IMR-90 (cell line): ENCODE data around the gene MT1X. TPM values are rescaled to one million over a fixed set of nuclear protein-coding genes. Genes with fewer than 3 reads are reported as not detected.

Source experiments
- ATAC-seq: fragments of 200-7000 bp; cut with Tn5 transposase; 2 replicates; pipeline ENCODE4 v1.9.1; 2020; ENCODE audit warnings: low read depth, mild to moderate bottlenecking, moderate library complexity
- BruUV-seq: library from RNA; stranded (reverse); fragments of 400-500 nt; replicated peaks from 2 replicates; lab custom pipeline; 2021; lab: Mats Ljungman, UMichigan
- CTCF ChIA-PET: fragments of 300-600 bp; formaldehyde crosslinking; extraction: SDS; loops from one replicate; lab custom pipeline; 2021; ENCODE audit warnings: antibody characterized with exemption; lab: Yijun Ruan, JAX
- POLR2A ChIA-PET: fragments of 300-600 bp; sonication (Branson Sonifier 250); formaldehyde crosslinking; loops from one replicate; lab custom pipeline; 2022; ENCODE audit warnings: antibody characterized with exemption; ENCODE audit not compliant: unreplicated experiment; lab: Charles Lee
- DNase-seq: peaks from one replicate; pipeline ENCODE4 v3.0.0; 2013
- H2AFZ ChIP-seq: replicated peaks from 2 replicates; pipeline ENCODE3; 2013; ENCODE audit warnings: low read length, mild to moderate bottlenecking; ENCODE audit not compliant: poor library complexity
- H2AK5ac ChIP-seq: 2 replicates; pipeline ENCODE4 v1.6.1; 2013; ENCODE audit warnings: low read depth, low read length, inconsistent platforms
- H2AK9ac ChIP-seq: replicated peaks from 2 replicates; pipeline ENCODE3; 2013; ENCODE audit warnings: mild to moderate bottlenecking, low read depth, low read length, moderate library complexity; ENCODE audit not compliant: poor library complexity
- H2BK120ac ChIP-seq: 2 replicates; pipeline ENCODE4 v1.6.1; 2013; ENCODE audit warnings: low read depth, low read length, inconsistent platforms
- H2BK15ac ChIP-seq: 3 replicates; pipeline ENCODE4 v1.6.1; 2013; ENCODE audit warnings: low read depth, low read length, inconsistent platforms
- H2BK20ac ChIP-seq: 2 replicates; pipeline ENCODE4 v1.6.1; 2013; ENCODE audit warnings: low read depth, mild to moderate bottlenecking, inconsistent platforms, low read length, moderate library complexity
- H2BK5ac ChIP-seq: 2 replicates; pipeline ENCODE4 v1.6.1; 2013; ENCODE audit warnings: mild to moderate bottlenecking, low read depth, low read length, inconsistent platforms; ENCODE audit not compliant: poor library complexity, severe bottlenecking
- H3K14ac ChIP-seq: replicated peaks from 2 replicates; pipeline ENCODE4 v1.6.1; 2013; ENCODE audit warnings: low read depth, low read length, inconsistent platforms
- H3K18ac ChIP-seq: 2 replicates; pipeline ENCODE4 v1.6.1; 2013; ENCODE audit warnings: low read depth, low read length, control low read depth
- H3K23ac ChIP-seq: 2 replicates; pipeline ENCODE4 v1.6.1; 2013; ENCODE audit warnings: low read depth, low read length, inconsistent platforms
- H3K27ac ChIP-seq: 2 replicates; pipeline ENCODE4 v1.5.1; 2013; ENCODE audit warnings: mild to moderate bottlenecking, control low read depth, low read length; ENCODE audit not compliant: insufficient read depth
- H3K27me3 ChIP-seq: 2 replicates; pipeline ENCODE4 v1.6.1; 2013; ENCODE audit warnings: low read length; ENCODE audit not compliant: control insufficient read depth, insufficient read depth
- H3K36me3 ChIP-seq: 2 replicates; pipeline ENCODE4 v1.6.1; 2013; ENCODE audit warnings: low read length, mixed read lengths; ENCODE audit not compliant: control insufficient read depth, insufficient read depth
- H3K4ac ChIP-seq: 2 replicates; pipeline ENCODE4 v1.6.1; 2013; ENCODE audit warnings: low read depth, low read length, inconsistent platforms
- H3K4me1 ChIP-seq: 2 replicates; pipeline ENCODE4 v1.6.1; 2013; ENCODE audit warnings: low read length, mixed read lengths; ENCODE audit not compliant: control insufficient read depth, insufficient read depth
- H3K4me2 ChIP-seq: 2 replicates; pipeline ENCODE4 v1.6.1; 2013; ENCODE audit warnings: low read depth, mild to moderate bottlenecking, control low read depth, low read length, moderate library complexity
- H3K4me3 ChIP-seq: 2 replicates; pipeline ENCODE4 v1.5.1; 2013; ENCODE audit warnings: low read depth, mild to moderate bottlenecking, control low read depth, low read length, moderate library complexity; ENCODE audit not compliant: insufficient read depth
- H3K56ac ChIP-seq: 2 replicates; pipeline ENCODE4 v1.6.1; 2013; ENCODE audit warnings: low read length, inconsistent platforms; ENCODE audit not compliant: insufficient read depth; ENCODE audit errors: extremely low read depth
- H3K79me1 ChIP-seq, 2 experiments: 2 replicates each; pipeline ENCODE4 v1.6.1; 2013; ENCODE audit warnings: low read length in 2 of 2, inconsistent platforms in 1 of 2, low read depth in 1 of 2
- H3K9ac ChIP-seq: 2 replicates; pipeline ENCODE4 v1.6.1; 2013; ENCODE audit warnings: low read depth, low read length, control low read depth
- H3K9me1 ChIP-seq: 2 replicates; pipeline ENCODE4 v1.6.1; 2013; ENCODE audit warnings: low read length, inconsistent platforms; ENCODE audit not compliant: insufficient read depth
- H3K9me3 ChIP-seq: 2 replicates; pipeline ENCODE4 v1.6.1; 2013; ENCODE audit warnings: low read length; ENCODE audit not compliant: control insufficient read depth, insufficient read depth
- H4K20me1 ChIP-seq: 2 replicates; pipeline ENCODE4 v1.6.1; 2013; ENCODE audit warnings: low read length, inconsistent platforms; ENCODE audit not compliant: insufficient read depth
- H4K5ac ChIP-seq: 2 replicates; pipeline ENCODE4 v1.6.1; 2013; ENCODE audit warnings: mild to moderate bottlenecking, low read depth, low read length, control low read depth
- H4K8ac ChIP-seq, 2 experiments: 2 replicates each; pipeline ENCODE4 v1.6.1; 2013; ENCODE audit warnings: low read depth in 2 of 2, low read length in 2 of 2, control low read depth in 1 of 2, inconsistent platforms in 1 of 2
- H4K91ac ChIP-seq: 2 replicates; pipeline ENCODE4 v1.6.1; 2013; ENCODE audit warnings: low read depth, low read length, inconsistent platforms; ENCODE audit not compliant: insufficient read depth
- RFX5 ChIP-seq: IDR thresholded peaks from 2 replicates; pipeline ENCODE4 v1.8.0; 2012; ENCODE audit warnings: low read depth, mild to moderate bottlenecking, low read length, moderate library complexity
- SMC3 ChIP-seq: fragments of 150-350 bp; IDR thresholded peaks from 2 replicates; pipeline ENCODE4 v1.6.1; 2016; ENCODE audit warnings: low read depth, mild to moderate bottlenecking, antibody characterized with exemption, low read length, moderate library complexity
- WGBS, 2 experiments: methylation state at CpG; one replicate each; pipeline versions ENCODE4 v1.1.5 to v1.1.7; 2013; ENCODE audit warnings: missing lambda C conversion rate in 2 of 2; ENCODE audit not compliant: insufficient read length in 1 of 2; ENCODE audit errors: extremely low coverage in 2 of 2; 5-methylcytosine and 5-hydroxymethylcytosine counted together
- dilution Hi-C: fragments of 300-500 bp; cut with HindIII; formaldehyde crosslinking; loops from one replicate; pipeline ENCODE4 v1.14.3; 2018; ENCODE audit warnings: low sequenced_read_pairs; ENCODE audit not compliant: unreplicated experiment
- in situ Hi-C: fragments of 300-500 bp; cut with MboI; formaldehyde crosslinking; loops from 3 replicates; pipeline ENCODE4 v1.14.3; 2019; ENCODE audit warnings: low sequenced_read_pairs, inconsistent platforms, mixed read lengths
- intact Hi-C: fragments of 100-400 bp; cut with micrococcal nuclease; formaldehyde crosslinking; loops from 2 replicates; pipeline ENCODE4 v1.10.0; 2022
- polyA plus RNA-seq, 3 experiments: library from polyadenylated mRNA; depleted of rRNA; stranded (reverse); fragments of >200 nt; gene quantifications; 2 replicates each; pipeline ENCODE4 v1.2.3, GENCODE V29; 2012; ENCODE audit warnings: low replicate concordance in 1 of 3
- total RNA-seq: library from RNA; depleted of rRNA; stranded (reverse); fragments of >200 nt; gene quantifications from 2 replicates; pipeline ENCODE4 v1.2.3, GENCODE V29; 2012

MT1X gene
- total and polyA plus RNA-seq, 2 of the 4 experiments (the other 2 are of a cell fraction): 5.6 to 170 TPM

GRCh38 chr16:56728980-56729734, 46.9 kb downstream of the MT1X start:
- Histone ChIP-seq H2AK9ac (peak overlapping the region; percentile 10), H4K91ac (peak overlapping the region; percentile 74), H3K9me3 (no peaks in the 10 kb centered on the region), H2BK120ac (peak overlapping the region; percentile 78), H3K9me1 (peaks cover 3% of the 10 kb centered on the region; the same call in 1 of the 2 replicates), H3K27ac (peak overlapping the region; percentile 65), H3K18ac (peak overlapping the region; percentile 46), H2BK15ac (peak overlapping the region; percentile 43; the same call in 1 of the 3 replicates), H3K4me1 (0 out of 2 replicates have a peak, but pooled peaks cover 1% of the 10 kb centered on the region), H2BK5ac (peak overlapping the region; percentile 73), H3K9ac (peak overlapping the region; percentile 72), H3K27me3 (no peaks in the 10 kb centered on the region), H3K56ac (peak overlapping the region; percentile 48), H3K79me1 (peaks cover 22 to 53% of the 10 kb centered on the region in 2 experiments), H4K20me1 (no peaks in the 10 kb centered on the region; the same call in none of the 2 replicates), H3K36me3 (no peaks in the 10 kb centered on the region), H3K23ac (peak overlapping the region; percentile 69), H3K4me2 (peak overlapping the region; percentile 67), H2AFZ (peak overlapping the region; percentile 92), H3K14ac (peak overlapping the region; percentile 97), H2AK5ac (peak overlapping the region; percentile 5; the same call in 1 of the 2 replicates), H3K4ac (peak overlapping the region; percentile 88), H4K8ac (peak overlapping the region; percentile 74 to 89), H3K4me3 (peak overlapping the region; percentile 50), H4K5ac (peak overlapping the region; percentile 37), H2BK20ac (no peak overlapping the region)
- intact Hi-C loops: no loop called here
- DNase-seq: no peak
- dilution Hi-C loops: no loop called here
- in situ Hi-C loops: no loop called here
- TF ChIP-seq SMC3 (no peak), RFX5 (no peak)
- CTCF ChIA-PET: interaction anchor here (0.6 kb wide), 1 partner anchor 193 kb away, joined by 5 read pairs; no protein-coding TSS in a partner anchor
- 60% methylated on average over 5 of the region's 8 CpGs; no CpG with 5 or more reads in 1 of the 2 experiments for WGBS, 2 experiments
- peak; percentile 20 for ATAC-seq
- POLR2A ChIA-PET: interaction anchor here (0.6 to 0.7 kb wide), 2 partner anchors 13 to 122 kb away, joined by 3 to 8 read pairs; no protein-coding TSS in a partner anchor
- BruUV-seq: no TSS peak
